ENCODE data around the gene CTTNBP2.

CTTNBP2 gene

GRCh38 chr7:117873310-117874190 lies at the start of gene CTTNBP2:
Gene CTTNBP2, minus strand, starts transcription at chr7:117873441. Its CDS starts 26 bp downstream, at chr7:117873415.
- Histone ChIP-seq H3K9ac (ENCODE audit: low read length) (peak within 1 kb of the TSS; percentile 80), H3K27me3 (replicated peaks; ENCODE audit: control insufficient read depth, insufficient read depth, low read length) (peaks cover 6% of the 10 kb centered on the region), H3K9me3 (ENCODE audit: control insufficient read depth, low read length) (no peaks in the 10 kb centered on the region), H3K4me3 (ENCODE audit: low read length) (peak within 1 kb of the TSS; percentile 90), H3K36me3 (ENCODE audit: control insufficient read depth, insufficient read depth, low read length, severe bottlenecking) (no peaks in the 10 kb centered on the region), H3K4me1 (ENCODE audit: control insufficient read depth, insufficient read depth, low read length) (peaks cover 13% of the 10 kb centered on the region)
- peak; percentile 80 for DNase-seq (ENCODE audit: low read depth)

GRCh38 chr7:117916309-117916708 lies 43.1 kb upstream of the CTTNBP2 start:
- Histone ChIP-seq H3K9ac (ENCODE audit: low read length) (no peak overlapping the region), H3K9me3 (ENCODE audit: control insufficient read depth, low read length) (peaks cover 7% of the 10 kb centered on the region), H3K4me1 (ENCODE audit: control insufficient read depth, insufficient read depth, low read length) (no peaks in the 10 kb centered on the region), H3K27me3 (replicated peaks; ENCODE audit: control insufficient read depth, insufficient read depth, low read length) (no peaks in the 10 kb centered on the region), H3K4me3 (ENCODE audit: low read length) (no peak overlapping the region), H3K36me3 (ENCODE audit: control insufficient read depth, insufficient read depth, low read length, severe bottlenecking) (no peaks in the 10 kb centered on the region)
- no peak for DNase-seq (ENCODE audit: low read depth)

GRCh38 chr7:117912421-117912820 lies 39.2 kb upstream of the CTTNBP2 start:
- no peaks in the 10 kb centered on the region for H3K36me3 ChIP-seq (ENCODE audit: control insufficient read depth, insufficient read depth, low read length, severe bottlenecking)
- peaks cover 7% of the 10 kb centered on the region for H3K9me3 ChIP-seq (ENCODE audit: control insufficient read depth, low read length)
- no peak for DNase-seq (ENCODE audit: low read depth)
- no peaks in the 10 kb centered on the region for H3K4me1 ChIP-seq (ENCODE audit: control insufficient read depth, insufficient read depth, low read length)
- H3K9ac ChIP-seq (ENCODE audit: low read length) = no peak overlapping the region
- no peaks in the 10 kb centered on the region for H3K27me3 ChIP-seq (replicated peaks; ENCODE audit: control insufficient read depth, insufficient read depth, low read length)
- no peak overlapping the region for H3K4me3 ChIP-seq (ENCODE audit: low read length)

- Histone ChIP-seq H3K9me3 (ENCODE audit: control insufficient read depth, low read length) (no peaks in the 10 kb centered on the region), H3K9ac (ENCODE audit: low read length) (no peak overlapping the region), H3K27me3 (replicated peaks; ENCODE audit: control insufficient read depth, insufficient read depth, low read length) (peaks cover under 1% of the 10 kb centered on the region), H3K4me1 (ENCODE audit: control insufficient read depth, insufficient read depth, low read length) (no peaks in the 10 kb centered on the region), H3K36me3 (ENCODE audit: control insufficient read depth, insufficient read depth, low read length, severe bottlenecking) (no peaks in the 10 kb centered on the region), H3K4me3 (ENCODE audit: low read length) (no peak overlapping the region)
- DNase-seq (ENCODE audit: low read depth) = no peak
Measured at GRCh38 chr7:117908031-117908795, 35.0 kb upstream of the CTTNBP2 start.

GRCh38 chr7:117907049-117907640 lies 33.9 kb upstream of the CTTNBP2 start:
- H3K9me3 ChIP-seq (ENCODE audit: control insufficient read depth, low read length) = no peaks in the 10 kb centered on the region
- no peak for DNase-seq (ENCODE audit: low read depth)
- H3K27me3 ChIP-seq (replicated peaks; ENCODE audit: control insufficient read depth, insufficient read depth, low read length) = peaks cover 4% of the 10 kb centered on the region
- H3K9ac ChIP-seq (ENCODE audit: low read length) = no peak overlapping the region
- H3K36me3 ChIP-seq (ENCODE audit: control insufficient read depth, insufficient read depth, low read length, severe bottlenecking) = no peaks in the 10 kb centered on the region
- H3K4me1 ChIP-seq (ENCODE audit: control insufficient read depth, insufficient read depth, low read length) = no peaks in the 10 kb centered on the region
- no peak overlapping the region for H3K4me3 ChIP-seq (ENCODE audit: low read length)

GRCh38 chr7:117902314-117902889 lies 29.2 kb upstream of the CTTNBP2 start:
- peaks cover 15% of the 10 kb centered on the region for H3K27me3 ChIP-seq (replicated peaks; ENCODE audit: control insufficient read depth, insufficient read depth, low read length)
- H3K9me3 ChIP-seq (ENCODE audit: control insufficient read depth, low read length) = no peaks in the 10 kb centered on the region
- H3K36me3 ChIP-seq (ENCODE audit: control insufficient read depth, insufficient read depth, low read length, severe bottlenecking) = no peaks in the 10 kb centered on the region
- H3K4me1 ChIP-seq (ENCODE audit: control insufficient read depth, insufficient read depth, low read length) = no peaks in the 10 kb centered on the region
- no peak overlapping the region for H3K4me3 ChIP-seq (ENCODE audit: low read length)
- no peak overlapping the region for H3K9ac ChIP-seq (ENCODE audit: low read length)
- DNase-seq (ENCODE audit: low read depth) = no peak

GRCh38 chr7:117901089-117901797 lies 28.0 kb upstream of the CTTNBP2 start:
- Histone ChIP-seq H3K27me3 (replicated peaks; ENCODE audit: control insufficient read depth, insufficient read depth, low read length) (peaks cover 16% of the 10 kb centered on the region), H3K36me3 (ENCODE audit: control insufficient read depth, insufficient read depth, low read length, severe bottlenecking) (no peaks in the 10 kb centered on the region), H3K9ac (ENCODE audit: low read length) (no peak overlapping the region), H3K4me1 (ENCODE audit: control insufficient read depth, insufficient read depth, low read length) (no peaks in the 10 kb centered on the region), H3K4me3 (ENCODE audit: low read length) (no peak overlapping the region), H3K9me3 (ENCODE audit: control insufficient read depth, low read length) (no peaks in the 10 kb centered on the region)
- no peak for DNase-seq (ENCODE audit: low read depth)

GRCh38 chr7:117896339-117896738 lies 23.1 kb upstream of the CTTNBP2 start:
- H3K4me3 ChIP-seq (ENCODE audit: low read length) = no peak overlapping the region
- no peak overlapping the region for H3K9ac ChIP-seq (ENCODE audit: low read length)
- H3K4me1 ChIP-seq (ENCODE audit: control insufficient read depth, insufficient read depth, low read length) = no peaks in the 10 kb centered on the region
- no peak for DNase-seq (ENCODE audit: low read depth)
- no peaks in the 10 kb centered on the region for H3K36me3 ChIP-seq (ENCODE audit: control insufficient read depth, insufficient read depth, low read length, severe bottlenecking)
- H3K9me3 ChIP-seq (ENCODE audit: control insufficient read depth, low read length) = no peaks in the 10 kb centered on the region
- H3K27me3 ChIP-seq (replicated peaks; ENCODE audit: control insufficient read depth, insufficient read depth, low read length) = peaks cover 14% of the 10 kb centered on the region

- Histone ChIP-seq H3K9me3 (ENCODE audit: control insufficient read depth, low read length) (no peaks in the 10 kb centered on the region), H3K27me3 (replicated peaks; ENCODE audit: control insufficient read depth, insufficient read depth, low read length) (peaks cover 15% of the 10 kb centered on the region), H3K9ac (ENCODE audit: low read length) (no peak overlapping the region), H3K36me3 (ENCODE audit: control insufficient read depth, insufficient read depth, low read length, severe bottlenecking) (no peaks in the 10 kb centered on the region), H3K4me1 (ENCODE audit: control insufficient read depth, insufficient read depth, low read length) (no peaks in the 10 kb centered on the region), H3K4me3 (ENCODE audit: low read length) (no peak overlapping the region)
- DNase-seq (ENCODE audit: low read depth) = no peak
Measured at GRCh38 chr7:117895276-117895675, 22.0 kb upstream of the CTTNBP2 start.

- no peak for DNase-seq (ENCODE audit: low read depth)
- Histone ChIP-seq H3K9me3 (ENCODE audit: control insufficient read depth, low read length) (no peaks in the 10 kb centered on the region), H3K9ac (ENCODE audit: low read length) (no peak overlapping the region), H3K4me3 (ENCODE audit: low read length) (no peak overlapping the region), H3K27me3 (replicated peaks; ENCODE audit: control insufficient read depth, insufficient read depth, low read length) (peaks cover 7% of the 10 kb centered on the region), H3K36me3 (ENCODE audit: control insufficient read depth, insufficient read depth, low read length, severe bottlenecking) (no peaks in the 10 kb centered on the region), H3K4me1 (ENCODE audit: control insufficient read depth, insufficient read depth, low read length) (no peaks in the 10 kb centered on the region)
Measured at GRCh38 chr7:117894037-117894436, 20.8 kb upstream of the CTTNBP2 start.

Data from adipocyte (in vitro differentiated cells).